Measurements from ENCODE around the gene PAK4. TPM values are rescaled to one million over a fixed set of nuclear protein-coding genes. Genes with fewer than 3 reads are reported as not detected.

Gene PAK4
- total RNA-seq, 1 experiment from 2014 or later = 90.1 TPM

- Histone ChIP-seq H4K20me1 (ENCODE audit: insufficient read depth) (no peaks in the 10 kb centered on the region), H3K9me2 (ENCODE audit: insufficient read depth) (no peaks in the 10 kb centered on the region), H3K79me2 (ENCODE audit: insufficient read depth, low read length) (peaks cover 96% of the 10 kb centered on the region), H3K36me3 (ENCODE audit: control insufficient read depth in 1 of 2, insufficient read depth in 2 of 2, low read length in 2 of 2) (no peaks in the 10 kb centered on the region), H3K4me2 (ENCODE audit: low read length) (no peak overlapping the region), H3K27me3 (ENCODE audit: insufficient read depth, low read length) (no peaks in the 10 kb centered on the region), H3K4me3 (replicated peaks in 1 of 2; ENCODE audit: low read depth in 1 of 2, low read length in 2 of 2) (no peak overlapping the region), H3K4me1 (ENCODE audit: control insufficient read depth in 1 of 2, insufficient read depth in 2 of 2, low read length in 2 of 2) (peaks cover 11 to 16% of the 10 kb centered on the region in 2 experiments), H3K9ac (ENCODE audit: low read length) (no peak overlapping the region), H3K9me3 (ENCODE audit: control insufficient read depth in 1 of 2, insufficient read depth in 1 of 2, low read depth in 1 of 2, low read length in 2 of 2) (no peaks in the 10 kb centered on the region), H3K27ac (ENCODE audit: low read depth, low read length) (no peak overlapping the region), H2AFZ (ENCODE audit: low read depth, low read length, poor library complexity, severe bottlenecking) (no peak overlapping the region)
- DNase-seq (ENCODE audit: low read depth, low spot score) = no peak
- ChIA-PET RAD21 (ENCODE audit: low non-redundant PET in 1 of 2, low total read pairs in 2 of 2, uncharacterized antibody in 2 of 2, unreplicated experiment in 2 of 2) (no interaction called here), CTCF (no interaction called here), POLR2A (no interaction called here)
- no peak for ATAC-seq
- intact Hi-C loops (cut with micrococcal nuclease) = no loop called here
- TF ChIP-seq ZNF274 (IDR thresholded peaks at IDR 0.05; ENCODE audit: low read depth, low read length) (no peak), FOSL1 (IDR thresholded peaks at IDR 0.05; ENCODE audit: low read depth) (no peak)
- BruUV-seq (replicated peaks) = no TSS peak
These were observed 15.0 kb downstream of the PAK4 start for GRCh38 chr19:39140594-39140993.

DNA sequence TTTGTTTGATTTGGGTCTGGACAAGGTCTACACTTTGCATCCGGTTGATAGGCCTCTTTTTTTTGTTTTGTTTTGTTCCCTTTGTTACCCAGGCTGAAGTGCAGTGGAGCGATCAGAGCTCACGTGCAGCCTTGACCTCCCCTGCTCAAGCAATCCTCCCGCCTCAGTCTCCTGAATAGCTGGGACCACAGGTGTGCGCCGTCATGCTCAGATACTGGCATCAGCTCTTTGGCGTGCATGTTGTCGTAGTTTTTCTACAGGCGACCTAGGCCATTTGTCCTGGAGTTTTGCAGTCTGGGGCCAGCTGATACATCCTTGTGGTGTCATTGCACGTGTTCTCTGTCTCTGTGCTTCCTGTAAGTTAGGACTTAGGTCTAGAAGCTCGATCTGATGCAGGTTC is 16.3 kb downstream of the PAK4 start:
- Histone ChIP-seq H3K4me1 (ENCODE audit: control insufficient read depth in 1 of 2, insufficient read depth in 2 of 2, low read length in 2 of 2) (peaks cover under 1 to 3% of the 10 kb centered on the region in 2 experiments; a peak in 1 of 4 replicates), H3K36me3 (ENCODE audit: control insufficient read depth in 1 of 2, insufficient read depth in 2 of 2, low read length in 2 of 2) (no peaks in the 10 kb centered on the region), H3K4me3 (replicated peaks in 1 of 2; ENCODE audit: low read depth in 1 of 2, low read length in 2 of 2) (no peak overlapping the region), H3K79me2 (ENCODE audit: insufficient read depth, low read length) (peaks cover 96% of the 10 kb centered on the region), H3K4me2 (ENCODE audit: low read length) (no peak overlapping the region), H3K9me3 (ENCODE audit: control insufficient read depth in 1 of 2, insufficient read depth in 1 of 2, low read depth in 1 of 2, low read length in 2 of 2) (no peaks in the 10 kb centered on the region), H4K20me1 (ENCODE audit: insufficient read depth) (no peaks in the 10 kb centered on the region), H3K27me3 (ENCODE audit: insufficient read depth, low read length) (no peaks in the 10 kb centered on the region), H3K9me2 (ENCODE audit: insufficient read depth) (no peaks in the 10 kb centered on the region), H3K27ac (ENCODE audit: low read depth, low read length) (no peak overlapping the region), H2AFZ (ENCODE audit: low read depth, low read length, poor library complexity, severe bottlenecking) (no peak overlapping the region), H3K9ac (ENCODE audit: low read length) (no peak overlapping the region)
- DNase-seq (ENCODE audit: low read depth, low spot score) (no peak), ATAC-seq (no peak)
- intact Hi-C loops (cut with micrococcal nuclease) = no loop called here
- ChIA-PET CTCF (no interaction called here), POLR2A (no interaction called here), RAD21 (ENCODE audit: low non-redundant PET in 1 of 2, low total read pairs in 2 of 2, uncharacterized antibody in 2 of 2, unreplicated experiment in 2 of 2) (no interaction called here)
- BruUV-seq (replicated peaks) = no TSS peak
- no peak for TF ChIP-seq TCF7L2 (IDR thresholded peaks at IDR 0.05; ENCODE audit: borderline replicate concordance, extremely low read depth, insufficient read depth, insufficient read length)
- no peak for TF ChIP-seq EZH2 (IDR thresholded peaks at IDR 0.05)
- TF ChIP-seq, protein P1, sequence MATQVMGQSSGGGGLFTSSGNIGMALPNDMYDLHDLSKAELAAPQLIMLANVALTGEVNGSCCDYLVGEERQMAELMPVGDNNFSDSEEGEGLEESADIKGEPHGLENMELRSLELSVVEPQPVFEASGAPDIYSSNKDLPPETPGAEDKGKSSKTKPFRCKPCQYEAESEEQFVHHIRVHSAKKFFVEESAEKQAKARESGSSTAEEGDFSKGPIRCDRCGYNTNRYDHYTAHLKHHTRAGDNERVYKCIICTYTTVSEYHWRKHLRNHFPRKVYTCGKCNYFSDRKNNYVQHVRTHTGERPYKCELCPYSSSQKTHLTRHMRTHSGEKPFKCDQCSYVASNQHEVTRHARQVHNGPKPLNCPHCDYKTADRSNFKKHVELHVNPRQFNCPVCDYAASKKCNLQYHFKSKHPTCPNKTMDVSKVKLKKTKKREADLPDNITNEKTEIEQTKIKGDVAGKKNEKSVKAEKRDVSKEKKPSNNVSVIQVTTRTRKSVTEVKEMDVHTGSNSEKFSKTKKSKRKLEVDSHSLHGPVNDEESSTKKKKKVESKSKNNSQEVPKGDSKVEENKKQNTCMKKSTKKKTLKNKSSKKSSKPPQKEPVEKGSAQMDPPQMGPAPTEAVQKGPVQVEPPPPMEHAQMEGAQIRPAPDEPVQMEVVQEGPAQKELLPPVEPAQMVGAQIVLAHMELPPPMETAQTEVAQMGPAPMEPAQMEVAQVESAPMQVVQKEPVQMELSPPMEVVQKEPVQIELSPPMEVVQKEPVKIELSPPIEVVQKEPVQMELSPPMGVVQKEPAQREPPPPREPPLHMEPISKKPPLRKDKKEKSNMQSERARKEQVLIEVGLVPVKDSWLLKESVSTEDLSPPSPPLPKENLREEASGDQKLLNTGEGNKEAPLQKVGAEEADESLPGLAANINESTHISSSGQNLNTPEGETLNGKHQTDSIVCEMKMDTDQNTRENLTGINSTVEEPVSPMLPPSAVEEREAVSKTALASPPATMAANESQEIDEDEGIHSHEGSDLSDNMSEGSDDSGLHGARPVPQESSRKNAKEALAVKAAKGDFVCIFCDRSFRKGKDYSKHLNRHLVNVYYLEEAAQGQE (IDR thresholded peaks at IDR 0.05; ENCODE audit: low read depth) = no peak
- TF ChIP-seq ZNF274 (IDR thresholded peaks at IDR 0.05; ENCODE audit: low read depth, low read length) = no peak
- TF ChIP-seq ELF1 (IDR thresholded peaks at IDR 0.05; ENCODE audit: borderline replicate concordance, low read depth) = no peak
- TF ChIP-seq RAD21 (IDR thresholded peaks at IDR 0.05; ENCODE audit: low read depth) = no peak
- TF ChIP-seq, protein P2, sequence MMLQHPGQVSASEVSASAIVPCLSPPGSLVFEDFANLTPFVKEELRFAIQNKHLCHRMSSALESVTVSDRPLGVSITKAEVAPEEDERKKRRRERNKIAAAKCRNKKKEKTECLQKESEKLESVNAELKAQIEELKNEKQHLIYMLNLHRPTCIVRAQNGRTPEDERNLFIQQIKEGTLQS (IDR thresholded peaks at IDR 0.05) = no peak
- no peak for TF ChIP-seq CEBPB (IDR thresholded peaks at IDR 0.05; ENCODE audit: low read depth)
- TF ChIP-seq JUND (IDR thresholded peaks at IDR 0.05) = no peak
- no peak for TF ChIP-seq EGR1 (IDR thresholded peaks at IDR 0.05; ENCODE audit: low read depth)
- TF ChIP-seq, protein P3, sequence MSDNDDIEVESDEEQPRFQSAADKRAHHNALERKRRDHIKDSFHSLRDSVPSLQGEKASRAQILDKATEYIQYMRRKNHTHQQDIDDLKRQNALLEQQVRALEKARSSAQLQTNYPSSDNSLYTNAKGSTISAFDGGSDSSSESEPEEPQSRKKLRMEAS (IDR thresholded peaks at IDR 0.05) = no peak
- TF ChIP-seq, protein P4, sequence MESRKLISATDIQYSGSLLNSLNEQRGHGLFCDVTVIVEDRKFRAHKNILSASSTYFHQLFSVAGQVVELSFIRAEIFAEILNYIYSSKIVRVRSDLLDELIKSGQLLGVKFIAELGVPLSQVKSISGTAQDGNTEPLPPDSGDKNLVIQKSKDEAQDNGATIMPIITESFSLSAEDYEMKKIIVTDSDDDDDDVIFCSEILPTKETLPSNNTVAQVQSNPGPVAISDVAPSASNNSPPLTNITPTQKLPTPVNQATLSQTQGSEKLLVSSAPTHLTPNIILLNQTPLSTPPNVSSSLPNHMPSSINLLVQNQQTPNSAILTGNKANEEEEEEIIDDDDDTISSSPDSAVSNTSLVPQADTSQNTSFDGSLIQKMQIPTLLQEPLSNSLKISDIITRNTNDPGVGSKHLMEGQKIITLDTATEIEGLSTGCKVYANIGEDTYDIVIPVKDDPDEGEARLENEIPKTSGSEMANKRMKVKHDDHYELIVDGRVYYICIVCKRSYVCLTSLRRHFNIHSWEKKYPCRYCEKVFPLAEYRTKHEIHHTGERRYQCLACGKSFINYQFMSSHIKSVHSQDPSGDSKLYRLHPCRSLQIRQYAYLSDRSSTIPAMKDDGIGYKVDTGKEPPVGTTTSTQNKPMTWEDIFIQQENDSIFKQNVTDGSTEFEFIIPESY (IDR thresholded peaks at IDR 0.05; ENCODE audit: extremely low read depth, insufficient replicate concordance, low read length) = no peak
- no peak for TF ChIP-seq EZH2phosphoT487 (IDR thresholded peaks at IDR 0.05; ENCODE audit: borderline replicate concordance)
- TF ChIP-seq ZFX (IDR thresholded peaks at IDR 0.05) = no peak
- TF ChIP-seq YY1 (IDR thresholded peaks at IDR 0.05; ENCODE audit: extremely low read depth, insufficient replicate concordance, low read depth, low read length) = no peak
- TF ChIP-seq SIN3A (IDR thresholded peaks at IDR 0.05; ENCODE audit: low read depth) = no peak
